T47D (cell line): ENCODE results near the gene HS6ST1.
A peak's percentile ranks its signal among the peaks of the same experiment; 100 is the strongest.

Experiments used
- DNase-seq, 2 experiments: peaks; one replicate each; pipeline versions ENCODE4 v3.0.0 to v3.0.0-alpha.2; 2011 to 2012; ENCODE audit warnings: low read depth in 1 of 2, low spot score in 1 of 2
- JUND ChIP-seq: IDR thresholded peaks from 2 replicates; pipeline ENCODE4 v1.6.1; 2012; ENCODE audit warnings: low read depth
- in situ Hi-C: cut with HindIII; loops from 2 replicates; pipeline ENCODE4 v1.10.0; 2016; ENCODE audit warnings: low sequenced_read_pairs, low pct_unique_long_range_greater_than_20kb

Gene HS6ST1

DNA sequence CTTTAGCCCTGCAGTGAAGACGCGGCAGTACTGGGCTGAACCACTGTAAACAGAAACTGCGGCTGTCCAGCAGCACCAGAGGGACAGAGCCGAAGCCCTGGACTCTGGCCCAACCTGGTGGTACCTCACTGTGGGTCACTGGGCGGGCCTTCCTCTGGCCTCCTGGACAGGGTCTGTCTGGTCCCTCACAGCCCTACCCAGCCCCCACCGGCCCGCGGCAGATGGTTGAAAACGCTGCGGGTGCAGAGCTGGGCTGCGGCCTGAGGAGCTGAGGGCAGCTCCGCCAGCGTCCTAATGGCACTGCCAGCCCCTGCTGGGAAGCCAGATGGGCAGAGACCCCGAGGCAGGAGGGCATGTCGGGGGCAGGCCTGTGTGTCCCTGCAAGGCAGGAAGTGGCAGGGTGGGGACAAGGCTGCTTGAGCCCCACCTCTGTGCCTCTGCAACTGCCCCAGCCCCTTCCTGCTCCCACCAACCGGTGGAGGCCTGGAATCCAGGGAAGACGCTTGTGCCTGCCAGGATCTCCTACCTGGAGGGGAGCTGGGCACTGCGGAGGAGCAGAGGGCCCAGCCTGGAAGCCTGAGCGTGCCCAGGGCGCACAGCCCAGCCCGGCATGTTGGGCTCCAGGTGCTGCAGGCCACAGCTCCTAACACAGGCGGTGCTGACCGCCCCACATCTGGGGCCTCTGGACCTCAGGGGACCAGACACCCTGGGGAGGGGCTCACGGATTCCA lies 36.3 kb downstream of the HS6ST1 start:
- no peak for TF ChIP-seq JUND
- in situ Hi-C loops, result no loop called here
- no peak for DNase-seq

DNA sequence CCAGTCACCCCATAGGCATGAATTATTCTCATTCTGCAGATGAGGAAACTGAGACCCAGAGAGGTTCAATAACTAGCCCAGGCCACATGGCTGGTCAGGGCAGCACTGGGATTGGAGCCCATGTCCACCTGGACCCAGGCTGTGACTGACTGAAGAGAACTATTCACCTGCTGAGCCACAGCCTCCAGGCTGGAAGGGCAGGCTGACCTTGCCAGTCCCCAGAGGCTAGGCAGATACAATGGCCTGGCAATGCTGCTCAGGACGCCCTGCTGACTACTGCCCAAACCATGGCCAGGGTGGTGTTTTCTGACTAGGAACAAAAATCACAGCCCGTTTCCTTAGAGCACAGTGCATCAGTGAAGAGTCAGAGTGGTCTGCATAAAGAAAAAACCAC lies 36.8 kb downstream of the HS6ST1 start:
- TF ChIP-seq JUND, result no peak
- peak in 1 of 2 experiments; percentile 45 for DNase-seq
- in situ Hi-C loops, result no loop called here

DNA sequence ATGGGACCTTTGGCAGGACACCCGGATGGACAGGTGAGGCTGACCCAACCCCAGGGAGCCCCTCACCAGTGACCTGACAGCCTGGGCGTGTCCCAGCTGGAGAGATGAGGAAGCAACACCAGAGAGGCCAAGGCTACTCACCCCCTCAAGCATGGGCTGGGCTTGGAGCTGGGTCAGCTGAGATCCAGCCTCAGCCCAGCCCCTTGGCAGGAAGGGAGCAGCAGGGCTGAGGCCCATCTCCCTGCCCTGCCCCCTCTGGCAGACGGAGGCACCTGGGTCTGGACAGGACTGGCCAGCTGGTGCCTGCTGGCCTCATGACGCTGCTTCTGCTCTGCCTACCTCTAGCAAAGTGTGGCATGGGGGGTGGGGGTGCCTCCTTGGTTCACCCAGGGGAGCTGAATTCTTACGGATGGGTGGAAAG lies 37.8 kb downstream of the HS6ST1 start:
- DNase-seq, result no peak
- in situ Hi-C loops, result no loop called here
- TF ChIP-seq JUND, result no peak

DNA sequence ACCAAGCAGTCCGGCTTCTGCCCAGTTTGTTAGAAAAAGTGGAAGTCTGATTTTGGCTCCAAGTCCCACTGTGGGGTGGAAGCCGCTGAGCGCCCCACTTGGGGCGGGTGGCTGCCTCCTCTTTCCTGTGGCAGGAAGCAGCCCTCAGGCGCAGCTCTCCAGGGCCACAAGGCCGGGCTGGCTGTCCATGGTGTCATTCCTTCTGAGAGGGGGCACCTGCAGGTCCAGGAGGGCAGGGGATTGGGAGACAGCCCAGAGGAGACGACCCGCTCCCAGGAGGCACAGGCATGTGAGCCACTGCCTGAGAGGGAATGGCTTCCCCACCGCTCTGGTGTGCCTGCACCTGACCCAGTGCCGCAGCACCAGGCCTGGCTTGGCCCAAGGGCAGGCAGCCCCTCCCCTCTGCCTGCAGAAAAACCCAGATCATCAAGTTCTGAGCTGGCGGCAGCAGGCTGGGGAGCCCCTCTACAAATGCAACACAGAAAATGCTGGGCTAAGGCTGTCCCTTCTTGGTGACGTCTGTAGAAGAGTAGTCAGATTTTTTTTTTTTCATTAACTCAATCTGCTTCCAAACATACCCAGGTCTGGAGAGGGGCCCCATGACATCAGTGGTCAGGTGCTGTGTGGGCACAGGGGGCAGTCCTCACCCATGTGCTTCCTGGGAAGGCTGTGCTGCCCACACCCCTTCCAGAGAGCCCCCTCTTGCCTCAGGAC lies 38.4 kb downstream of the HS6ST1 start:
- DNase-seq, result no peak
- no peak for TF ChIP-seq JUND
- in situ Hi-C loops, result no loop called here

DNA sequence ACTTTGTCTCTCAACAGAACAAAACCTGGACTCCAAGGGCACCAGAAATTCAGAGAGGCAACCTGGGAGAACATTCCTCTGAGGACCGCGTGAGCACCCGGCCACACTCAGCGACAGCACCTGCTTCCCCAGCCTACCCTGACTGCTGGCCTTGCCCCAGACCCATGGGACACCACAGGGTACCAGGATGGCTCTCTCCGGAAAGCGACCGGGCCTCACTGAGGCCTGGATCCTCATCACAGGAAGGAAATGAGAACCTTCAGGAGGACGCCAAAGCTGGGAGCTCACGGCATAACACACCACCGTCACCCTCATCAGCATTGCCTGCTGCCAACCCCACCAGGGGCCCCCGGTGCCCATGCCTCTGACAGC lies 38.9 kb downstream of the HS6ST1 start:
- TF ChIP-seq JUND, result no peak
- in situ Hi-C loops, result no loop called here
- no peak for DNase-seq

DNA sequence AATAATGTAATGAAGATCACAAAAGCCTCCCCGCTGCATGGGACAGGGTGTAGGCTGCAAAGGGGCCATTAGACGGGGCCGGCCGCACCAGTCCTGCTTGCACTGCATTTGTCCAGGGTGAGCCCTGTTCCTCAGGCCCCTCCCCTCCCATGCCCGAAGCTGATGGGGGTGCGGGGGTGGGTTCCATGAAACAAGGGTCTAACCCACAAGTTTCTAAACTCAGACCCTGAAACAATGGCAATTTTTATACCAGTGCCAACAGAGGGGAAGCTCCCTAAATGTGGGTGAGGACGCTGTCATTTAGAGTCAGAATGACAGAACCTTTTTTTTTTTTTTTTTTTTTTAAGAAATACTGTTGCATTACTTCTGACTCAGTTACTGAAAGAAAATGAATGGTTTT lies 39.7 kb downstream of the HS6ST1 start:
- no peak for TF ChIP-seq JUND
- DNase-seq, result no peak
- in situ Hi-C loops, result no loop called here

DNA sequence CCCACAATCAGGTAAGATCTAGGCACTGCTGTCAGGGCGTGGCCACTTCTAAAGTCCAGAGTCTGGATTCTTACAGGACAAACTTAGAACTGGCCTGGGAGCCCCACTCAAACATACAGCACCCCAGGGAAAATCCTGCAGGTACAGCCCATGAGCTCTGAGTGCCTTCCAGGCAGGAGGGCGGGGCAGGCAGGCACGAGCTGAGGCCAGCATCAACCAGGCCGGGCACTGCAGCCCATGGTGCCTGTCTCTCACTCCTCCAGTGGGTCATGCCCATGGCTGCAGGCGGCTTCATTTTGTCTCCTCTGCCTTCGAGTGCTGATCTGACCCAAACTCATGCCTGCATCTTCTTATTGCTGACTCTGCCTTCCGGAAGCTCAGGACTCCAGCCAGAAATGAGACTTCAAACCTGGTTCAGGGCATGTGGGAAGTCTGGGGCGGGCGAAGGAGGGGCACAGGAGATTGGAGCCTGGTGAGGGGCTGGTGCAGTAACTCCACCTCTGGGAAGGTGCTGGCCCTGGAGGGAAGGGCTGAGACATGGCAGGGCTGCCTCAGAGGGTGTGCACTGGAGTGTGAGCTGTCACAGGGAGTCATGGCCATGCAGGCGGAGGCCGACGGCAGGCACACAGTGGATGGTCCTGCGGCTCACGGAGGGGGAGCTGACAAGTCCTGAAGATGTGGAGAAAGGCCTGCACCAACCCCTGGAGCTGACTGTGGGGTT lies 40.5 kb downstream of the HS6ST1 start:
- no peak for DNase-seq
- in situ Hi-C loops, result no loop called here
- TF ChIP-seq JUND, result no peak

DNA sequence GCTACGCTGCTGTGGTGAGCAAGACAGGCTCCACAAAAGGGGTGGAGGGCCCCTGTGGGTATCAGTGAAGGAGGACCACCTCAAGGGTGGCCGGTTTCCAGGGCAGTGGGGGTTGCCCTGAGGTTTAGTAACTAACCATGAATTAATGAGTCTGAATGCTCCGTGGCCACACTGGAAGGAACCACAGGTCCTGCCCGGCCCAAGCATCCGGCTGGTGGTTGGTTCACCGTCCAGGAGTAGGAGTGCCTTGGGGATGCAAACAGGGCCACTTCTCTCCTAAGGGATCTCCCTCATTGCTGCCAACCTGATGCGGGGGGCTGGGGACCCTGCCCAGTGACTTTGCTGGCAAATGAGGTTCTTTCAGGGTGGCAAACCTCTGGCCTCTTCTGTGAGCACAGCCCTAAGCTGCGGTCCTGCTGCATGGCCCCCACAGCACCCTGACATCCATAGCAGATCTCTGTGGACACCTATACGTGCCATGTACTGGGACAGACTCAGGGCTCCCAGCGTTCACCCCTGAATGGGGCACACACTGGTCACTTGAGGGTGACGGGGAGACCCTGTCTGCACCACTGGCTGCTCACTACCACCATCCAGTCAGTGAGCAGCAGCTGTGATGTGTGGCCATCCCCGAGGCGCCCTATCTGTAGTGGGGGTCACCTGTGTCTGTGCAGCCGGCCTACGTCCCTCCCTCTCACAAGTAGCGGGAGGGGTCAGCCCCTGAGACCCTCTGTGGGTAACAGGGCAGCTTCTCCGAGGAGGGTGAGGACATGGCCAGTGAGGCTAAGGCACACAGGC lies 41.6 kb downstream of the HS6ST1 start:
- no peak for DNase-seq
- TF ChIP-seq JUND, result no peak
- in situ Hi-C loops, result no loop called here

DNA sequence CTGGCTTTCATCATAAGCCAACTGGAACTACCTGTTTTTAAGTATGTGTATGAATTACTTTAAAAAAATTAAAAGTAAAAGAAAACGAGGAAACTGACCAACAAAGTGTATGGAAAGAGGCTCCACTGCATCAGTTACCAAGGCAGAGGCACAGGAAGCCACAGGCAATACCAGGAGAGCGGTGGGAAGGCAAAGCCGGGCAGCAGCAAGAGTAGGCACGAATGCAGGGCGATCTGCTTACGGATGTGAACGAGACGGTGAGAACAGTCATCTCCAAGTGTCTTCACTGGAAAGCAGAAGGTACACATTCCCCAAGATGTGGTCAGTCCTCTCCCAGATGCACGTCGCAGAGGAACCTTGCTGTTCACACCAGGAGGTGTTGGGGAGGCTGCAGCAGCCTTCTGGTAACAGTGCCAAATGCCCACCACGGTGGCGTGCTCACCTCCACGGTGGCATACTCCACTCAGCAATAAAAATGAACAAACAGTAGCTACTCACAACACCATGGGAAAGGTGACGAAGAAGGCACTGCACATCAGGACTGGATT lies 43.1 kb downstream of the HS6ST1 start:
- TF ChIP-seq JUND, result no peak
- in situ Hi-C loops, result no loop called here
- DNase-seq, result no peak

DNA sequence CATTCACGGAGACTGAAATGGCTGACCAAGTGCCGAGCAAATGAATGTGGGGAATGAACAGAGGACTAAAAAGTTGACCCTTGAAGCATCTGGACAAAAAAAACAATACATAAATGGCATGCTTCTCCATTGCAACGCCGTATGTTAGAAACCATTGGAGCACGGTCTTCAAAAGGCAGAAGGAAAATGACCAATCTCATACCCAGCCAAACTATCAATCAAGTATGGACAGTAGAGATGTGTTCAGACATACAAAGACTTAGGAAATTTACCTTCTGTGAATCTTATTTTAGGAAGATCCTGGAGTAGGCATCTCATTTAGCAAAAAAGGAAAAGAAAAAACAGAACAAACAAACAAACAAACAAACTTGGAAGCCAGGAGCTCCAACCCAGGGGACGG lies 44.5 kb downstream of the HS6ST1 start:
- in situ Hi-C loops, result no loop called here
- no peak for DNase-seq
- TF ChIP-seq JUND, result no peak

DNA sequence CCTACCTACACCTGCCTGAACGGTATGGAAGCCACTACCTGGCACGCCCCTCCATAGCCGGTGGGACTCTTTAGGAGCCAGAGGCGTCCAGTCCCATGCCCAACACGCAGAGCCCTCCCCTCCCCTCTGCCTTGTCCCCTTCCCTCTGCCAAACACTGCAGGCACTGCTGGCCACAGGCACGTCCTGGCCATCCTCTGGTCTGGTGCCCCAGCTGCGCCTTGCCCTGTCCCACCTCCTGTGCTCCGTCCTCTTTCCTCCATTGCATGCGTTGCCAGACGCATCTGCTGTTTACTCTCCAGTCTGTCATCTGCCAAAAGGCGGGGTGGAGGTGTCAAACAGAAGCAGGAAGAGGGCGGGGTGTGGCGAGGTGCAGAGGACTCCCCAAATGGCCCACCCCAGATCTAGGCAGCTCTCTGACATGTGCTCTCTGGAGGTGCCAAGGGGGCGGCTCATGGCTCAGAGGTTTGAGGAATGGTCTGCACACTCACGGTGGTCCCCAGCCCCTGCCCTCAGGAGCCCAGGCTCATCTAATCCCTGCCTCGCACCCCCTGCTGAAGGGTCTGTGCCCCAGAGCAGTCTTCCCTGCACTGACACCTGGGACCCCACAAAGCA lies 45.1 kb downstream of the HS6ST1 start:
- no peak for TF ChIP-seq JUND
- DNase-seq, result no peak
- in situ Hi-C loops, result no loop called here
